GM23248 (cell line): ENCODE measurements around the gene ADNP2.

Source experiments
- EZH2 ChIP-seq: fragments of 200-600 bp; sonication (generic); IDR thresholded peaks from 2 replicates; pipeline ENCODE4 v1.6.1; 2018; ENCODE audit warnings: antibody characterized with exemption, mild to moderate bottlenecking; ENCODE audit not compliant: insufficient read depth, poor library complexity, severe bottlenecking
- EZH2phosphoT487 ChIP-seq: fragments of 200-600 bp; sonication (generic); IDR thresholded peaks from 2 replicates; pipeline ENCODE4 v1.6.1; 2018; ENCODE audit warnings: antibody characterized with exemption, moderate library complexity, mild to moderate bottlenecking, low read depth; ENCODE audit not compliant: insufficient read depth

GRCh38 chr18:80107426-80107825, 1.6 kb upstream of the ADNP2 start:
- TF ChIP-seq EZH2phosphoT487 (no peak), EZH2 (no peak)
